Activated CD4-positive, alpha-beta T cell treated with anti-CD3 and anti-CD28 coated beads, Interleukin-2, amount 10 ng/mL, durations not matched to agents 7 days and 5 days (primary cell): ENCODE measurements around the gene PPT2. TPM values are rescaled to one million over a fixed set of nuclear protein-coding genes. Genes with fewer than 3 reads are reported as not detected.
A peak's percentile ranks its signal among the peaks of the same experiment; 100 is the strongest.
"Not testable (repeated sequence)": the region's sequence is repeated elsewhere in the genome, so short reads cannot be mapped to it uniquely, and the experiment has no call there.

ENCODE experiments used
- CTCF ChIA-PET: fragments of 350-600 bp; sonication (Branson Sonifier 250); formaldehyde crosslinking; loops from one replicate; lab custom pipeline; 2021; ENCODE audit warnings: antibody characterized with exemption; lab: Charles Lee
- POLR2A ChIA-PET: fragments of 350-600 bp; sonication (Branson Sonifier 250); formaldehyde crosslinking; loops from one replicate; lab custom pipeline; 2021; ENCODE audit warnings: antibody characterized with exemption; lab: Charles Lee
- DNase-seq: peaks from one replicate; pipeline ENCODE4 v3.0.0-alpha.2; 2020
- H3K27ac Mint-ChIP-seq: one replicate; pipeline ENCODE4 v1.8.0; 2021; ENCODE audit warnings: mild to moderate bottlenecking, moderate library complexity, mixed read lengths
- H3K27me3 Mint-ChIP-seq: one replicate; pipeline ENCODE4 v1.8.0; 2021; ENCODE audit warnings: mixed read lengths
- H3K36me3 Mint-ChIP-seq: one replicate; pipeline ENCODE4 v1.8.0; 2021; ENCODE audit warnings: low read depth, mixed read lengths
- H3K4me1 Mint-ChIP-seq: one replicate; pipeline ENCODE4 v1.8.0; 2021; ENCODE audit warnings: mixed read lengths
- H3K4me3 Mint-ChIP-seq: one replicate; pipeline ENCODE4 v1.8.0; 2021; ENCODE audit warnings: mild to moderate bottlenecking, moderate library complexity, mixed read lengths
- H3K9me3 Mint-ChIP-seq: one replicate; pipeline ENCODE4 v1.8.0; 2021; ENCODE audit warnings: mixed read lengths
- total RNA-seq, 2 experiments: library from RNA; stranded (reverse); gene quantifications; one replicate each; pipeline ENCODE4 v1.2.3, GENCODE V29; 2021

PPT2 gene
- total RNA-seq, 2 experiments from 2014 or later = 8.3 to 9.2 TPM

DNA sequence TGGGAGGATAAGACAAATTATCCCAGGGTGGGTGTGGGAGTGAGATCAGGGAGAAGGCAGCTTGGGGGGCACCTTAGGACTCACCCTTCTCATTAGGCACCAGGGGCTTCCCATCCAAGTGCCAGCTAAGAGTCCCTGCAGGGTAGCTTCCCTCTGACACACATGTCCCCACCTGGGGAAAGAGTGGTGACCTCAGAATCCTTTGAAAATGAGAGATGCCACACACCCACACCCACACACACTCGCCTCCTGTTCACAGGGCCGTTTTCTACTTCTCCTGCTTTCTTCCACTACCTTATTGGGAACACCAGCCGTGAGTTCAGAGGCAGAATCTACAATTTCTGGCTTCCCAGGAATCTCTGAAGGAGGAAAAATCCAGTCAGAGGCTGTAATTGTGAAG lies 29.1 kb downstream of the PPT2 start:
- Mint-ChIP-seq H3K4me1 (peaks cover 59% of the 10 kb centered on the region), H3K27me3 (no peaks in the 10 kb centered on the region), H3K9me3 (no peaks in the 10 kb centered on the region), H3K4me3 (no peak overlapping the region), H3K27ac (no peak overlapping the region), H3K36me3 (peaks cover 57% of the 10 kb centered on the region)
- ChIA-PET POLR2A (no interaction called here), CTCF (interaction anchor here (2.3 kb wide), 1 partner anchor 12 kb away, joined by 8 read pairs; no protein-coding TSS in a partner anchor)
- no peak for DNase-seq

DNA sequence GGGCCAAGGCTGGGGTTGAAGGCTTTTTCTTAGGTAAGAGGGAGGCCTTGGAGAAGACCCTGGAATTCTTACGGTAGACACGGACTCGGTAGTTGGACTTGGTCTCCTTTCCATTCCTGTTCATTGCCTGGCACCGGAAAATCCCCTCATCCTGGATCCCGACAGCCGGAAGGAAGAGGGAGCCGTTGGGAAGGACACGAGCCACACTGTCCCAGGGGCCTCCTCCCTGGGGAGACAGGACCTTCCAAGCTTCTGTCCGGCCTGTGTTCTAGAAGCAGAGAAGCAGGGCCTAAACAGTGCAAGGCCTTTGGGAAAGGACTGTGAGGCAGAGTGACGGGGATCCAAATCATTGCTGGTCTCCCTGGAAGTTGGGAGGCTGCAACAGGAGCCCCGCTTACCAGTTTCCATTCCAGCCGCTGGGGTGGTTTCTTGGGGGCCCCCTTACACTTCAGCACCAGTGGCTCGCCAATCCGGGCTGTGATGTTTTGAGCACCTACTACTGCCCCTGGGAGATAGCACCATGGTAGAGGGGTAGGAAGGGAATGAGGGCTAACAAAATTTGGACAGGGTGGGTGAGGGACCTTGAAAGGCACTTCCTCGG lies 29.6 kb downstream of the PPT2 start:
- Mint-ChIP-seq H3K27me3 (no peaks in the 10 kb centered on the region), H3K4me3 (no peak overlapping the region), H3K36me3 (peaks cover 61% of the 10 kb centered on the region), H3K9me3 (no peaks in the 10 kb centered on the region), H3K27ac (no peak overlapping the region), H3K4me1 (peaks cover 62% of the 10 kb centered on the region)
- POLR2A ChIA-PET = no interaction called here
- no peak for DNase-seq
- CTCF ChIA-PET = interaction anchor here (2.3 kb wide), 1 partner anchor 12 kb away, joined by 8 read pairs; no protein-coding TSS in a partner anchor

DNA sequence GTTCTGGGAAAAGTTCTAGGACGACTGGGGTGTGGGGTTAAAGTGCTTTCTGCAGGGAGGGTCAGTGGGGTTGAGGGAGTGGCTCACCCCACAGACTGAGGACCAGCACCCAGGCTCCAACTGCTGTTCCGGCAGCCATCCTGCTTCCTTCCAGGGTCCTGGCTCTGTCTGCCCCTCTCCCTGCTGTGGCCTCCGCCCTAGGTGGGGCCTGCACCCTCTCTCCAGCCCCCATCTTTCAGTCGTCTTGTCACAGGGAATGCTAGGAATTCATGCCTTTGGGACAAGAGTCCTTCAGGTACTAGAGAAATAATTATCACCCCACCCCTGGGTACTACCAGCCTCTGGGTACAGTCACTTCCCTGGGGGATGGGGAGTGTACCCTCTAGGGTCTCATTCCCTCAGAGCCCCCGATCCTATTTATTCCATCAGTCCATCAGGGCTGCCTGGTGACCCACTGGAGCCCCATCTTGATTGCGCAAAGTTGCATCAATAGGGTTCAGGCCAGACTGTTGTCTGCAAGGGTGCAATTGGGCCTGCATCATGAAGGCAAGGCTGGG lies 30.2 kb downstream of the PPT2 start, which contains the start of gene AGER:
Gene AGER, minus strand, starts transcription at position 170 of the 557 bp plus-strand sequence. Its CDS starts 31 bp downstream, at position 139.
- ChIA-PET CTCF (no interaction called here), POLR2A (no interaction called here)
- Mint-ChIP-seq H3K36me3 (peaks cover 61% of the 10 kb centered on the region), H3K4me3 (no peak within 1 kb of the TSS), H3K9me3 (no peaks in the 10 kb centered on the region), H3K27ac (peak within 1 kb of the TSS; percentile 25), H3K27me3 (no peaks in the 10 kb centered on the region), H3K4me1 (peaks cover 62% of the 10 kb centered on the region)
- DNase-seq = no peak

DNA sequence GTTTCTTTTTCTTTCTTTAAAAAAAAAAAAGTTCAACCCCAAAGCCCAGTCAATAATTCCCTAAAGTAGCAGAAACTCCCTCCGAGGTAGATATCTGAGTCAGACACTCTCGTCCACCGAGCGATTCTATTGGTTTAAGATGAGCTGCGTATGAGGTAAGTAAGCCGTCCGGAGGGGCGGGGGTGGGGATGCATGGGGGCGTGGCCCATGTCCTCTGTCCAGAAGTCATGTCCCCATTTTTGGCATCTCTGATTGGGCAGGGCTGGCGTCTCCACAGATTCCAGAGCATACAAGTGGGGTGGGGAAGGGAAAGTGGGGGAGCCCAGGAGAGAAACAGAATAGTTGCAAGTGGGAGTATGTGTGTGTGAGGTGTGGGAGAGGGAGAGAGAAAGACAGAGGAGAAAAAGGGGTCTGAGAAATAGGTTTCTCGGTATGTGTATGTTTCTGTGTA lies 31.8 kb downstream of the PPT2 start:
- DNase-seq = not testable (repeated sequence)
- H3K36me3 Mint-ChIP-seq = peaks cover 59% of the 10 kb centered on the region

DNA sequence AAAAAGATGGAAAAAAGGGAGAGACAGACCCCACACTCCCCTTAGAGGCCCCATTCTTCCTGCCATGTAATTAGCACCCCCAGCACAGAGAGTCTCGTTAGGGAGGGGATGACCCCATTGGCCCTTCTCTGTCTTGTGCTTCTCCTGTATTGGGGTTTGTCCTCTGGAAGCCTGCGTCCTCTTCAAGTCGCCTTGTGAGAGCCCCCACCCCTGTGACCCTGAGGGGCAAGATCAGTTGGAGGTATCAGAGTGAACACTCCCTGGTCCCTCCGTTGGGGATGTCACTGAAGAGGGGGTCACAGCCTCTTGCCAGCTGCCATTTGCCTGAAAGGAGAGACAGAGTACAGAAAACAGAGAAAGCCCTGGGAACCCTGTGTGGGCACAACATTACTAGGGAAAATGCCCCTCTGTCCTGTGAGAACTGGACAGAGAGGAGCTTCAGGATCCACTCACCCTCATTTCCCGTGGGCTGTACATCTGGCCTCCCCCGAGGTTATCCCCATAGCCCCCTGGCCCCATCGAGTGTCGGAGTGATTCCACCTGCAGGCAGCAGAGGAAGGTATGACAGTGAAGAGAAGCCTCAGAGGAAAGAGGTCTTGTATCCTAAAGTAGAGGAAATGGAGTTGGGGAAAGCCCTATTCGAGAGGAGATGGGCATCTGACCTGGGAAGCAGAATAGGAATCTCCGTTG lies 32.4 kb downstream of the PPT2 start:
- H3K4me3 Mint-ChIP-seq, H3K27me3 Mint-ChIP-seq, DNase-seq, POLR2A ChIA-PET, H3K9me3 Mint-ChIP-seq: not testable (repeated sequence)
- Mint-ChIP-seq H3K36me3 (peaks cover 61% of the 10 kb centered on the region), H3K27ac (peak overlapping the region; percentile 75), H3K4me1 (peaks cover 49% of the 10 kb centered on the region)
- CTCF ChIA-PET = interaction anchor here (1.5 kb wide), 1 partner anchor 9 kb away, joined by 4 read pairs; no protein-coding TSS in a partner anchor

More for the DNA sequence above, 31.8 kb downstream of the PPT2 start:
- POLR2A ChIA-PET, CTCF ChIA-PET, H3K9me3 Mint-ChIP-seq, H3K27me3 Mint-ChIP-seq: not testable (repeated sequence)
- peaks cover 52% of the 10 kb centered on the region for H3K4me1 Mint-ChIP-seq
- H3K27ac Mint-ChIP-seq = peak overlapping the region; percentile 75
- H3K4me3 Mint-ChIP-seq = peak overlapping the region; percentile 25

DNA sequence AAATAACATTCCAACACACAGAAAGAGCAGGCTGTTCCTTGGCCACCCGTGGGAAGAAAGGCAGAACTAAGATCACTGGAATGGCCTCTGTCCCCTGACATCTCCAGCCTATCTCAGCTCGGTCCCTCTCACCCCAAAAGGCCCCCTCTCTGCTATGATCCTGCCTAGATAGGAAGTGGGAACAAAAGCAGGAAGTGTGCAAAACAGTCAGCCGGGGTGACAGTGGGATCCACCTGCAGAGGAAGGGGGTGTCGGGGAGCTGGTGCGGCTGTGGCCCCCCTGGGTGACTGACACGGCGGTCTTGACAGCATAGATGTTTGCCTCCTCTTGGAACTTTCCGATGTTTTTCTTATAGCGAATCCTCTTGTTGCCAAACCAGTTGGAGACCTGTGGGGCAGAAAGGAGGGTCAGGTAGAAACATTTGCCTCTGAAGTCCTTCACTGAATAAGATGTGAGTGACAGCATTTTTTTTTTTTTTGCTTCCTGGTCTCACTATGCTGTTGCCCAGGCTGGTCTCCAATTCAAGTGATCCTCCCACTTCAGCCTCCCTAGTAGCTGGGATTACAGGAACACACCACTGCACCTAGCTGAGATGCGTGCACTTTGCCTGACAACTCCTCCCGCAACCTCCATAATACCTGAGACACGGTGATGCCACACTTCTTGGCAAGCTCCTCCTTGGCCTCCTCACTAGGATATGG lies 33.2 kb downstream of the PPT2 start:
- Mint-ChIP-seq H3K4me1 (peaks cover 43% of the 10 kb centered on the region), H3K27ac (peak overlapping the region; percentile 67), H3K9me3 (no peaks in the 10 kb centered on the region), H3K27me3 (no peaks in the 10 kb centered on the region), H3K4me3 (peak overlapping the region; percentile 42), H3K36me3 (peaks cover 67% of the 10 kb centered on the region)
- CTCF ChIA-PET = interaction anchor here (1.5 kb wide), 1 partner anchor 9 kb away, joined by 4 read pairs; no protein-coding TSS in a partner anchor
- no peak for DNase-seq
- POLR2A ChIA-PET = no interaction called here

DNA sequence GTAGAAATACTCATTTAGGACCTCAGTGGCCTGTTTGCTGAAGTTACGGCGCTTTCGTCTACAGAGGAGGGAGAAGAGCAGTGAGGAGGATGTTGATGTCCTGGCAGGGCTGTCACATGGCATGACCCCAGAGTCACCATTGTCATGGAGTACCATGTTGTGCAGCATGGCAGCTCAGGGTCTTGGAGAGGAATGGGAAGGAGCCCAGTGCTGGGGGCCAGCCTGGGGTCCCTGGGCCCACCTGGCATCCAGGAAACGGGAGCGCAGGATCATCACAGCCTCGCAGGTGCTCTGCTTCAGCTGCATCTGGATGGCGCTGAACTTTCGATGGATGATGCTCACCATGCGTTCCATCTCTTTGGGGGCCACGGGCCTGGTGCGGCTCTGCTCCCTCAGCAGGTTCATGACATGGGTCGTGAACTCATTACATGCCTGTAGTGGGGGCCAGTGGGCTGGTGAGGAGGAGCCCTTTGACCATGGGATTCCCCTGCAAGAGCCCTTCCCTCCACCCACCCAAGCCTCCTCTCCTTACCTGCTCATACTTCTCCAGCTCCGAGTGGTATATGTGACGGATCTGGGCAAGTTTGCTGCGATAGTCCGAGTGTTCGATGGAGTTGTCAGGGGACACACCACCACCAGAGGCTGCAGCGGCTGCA lies 33.9 kb downstream of the PPT2 start:
- POLR2A ChIA-PET, DNase-seq, H3K27me3 Mint-ChIP-seq, H3K9me3 Mint-ChIP-seq: not testable (repeated sequence)
- peak overlapping the region; percentile 100 for H3K4me3 Mint-ChIP-seq
- peaks cover 64% of the 10 kb centered on the region for H3K36me3 Mint-ChIP-seq
- peak overlapping the region; percentile 67 for H3K27ac Mint-ChIP-seq
- peaks cover 43% of the 10 kb centered on the region for H3K4me1 Mint-ChIP-seq
- CTCF ChIA-PET = interaction anchor here (0.5 to 1.5 kb wide), 2 partner anchors 8 to 28 kb away, joined by 3 to 4 read pairs; no protein-coding TSS in a partner anchor

DNA sequence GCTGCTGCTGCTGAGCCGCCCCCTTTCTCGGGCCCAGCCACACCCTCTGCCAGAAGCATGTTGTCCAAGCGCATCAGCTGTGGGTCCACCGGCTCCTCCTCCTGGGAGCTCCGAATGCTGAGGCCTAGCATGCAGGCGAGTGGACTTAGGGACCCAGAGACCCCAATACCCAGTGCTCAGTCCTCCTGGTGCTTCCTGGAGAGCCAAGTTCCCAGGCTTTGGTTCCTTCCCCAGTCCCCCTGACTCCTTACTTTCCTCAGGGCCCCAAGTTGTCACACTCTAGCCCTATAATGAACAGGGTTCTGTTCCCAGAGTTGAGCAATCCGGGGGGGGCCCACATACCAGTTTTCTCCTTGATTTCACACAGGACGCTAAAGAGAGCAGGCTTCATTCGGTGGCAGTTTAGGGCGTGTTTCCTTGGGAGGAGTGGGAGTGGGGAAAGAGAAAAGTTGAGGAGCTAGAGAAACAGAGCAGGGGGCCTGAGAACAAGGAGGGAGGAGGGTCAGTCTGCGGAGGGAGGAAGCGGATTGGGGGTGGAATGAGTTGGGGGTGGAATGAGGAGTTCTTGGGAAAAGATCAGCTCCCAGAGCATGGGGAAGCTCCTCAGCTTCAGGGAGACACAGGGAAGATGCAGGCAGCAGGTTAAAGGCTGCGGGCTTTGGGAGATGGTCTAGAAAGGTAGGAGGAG lies 34.6 kb downstream of the PPT2 start:
- H3K9me3 Mint-ChIP-seq = no peaks in the 10 kb centered on the region
- H3K36me3 Mint-ChIP-seq = peaks cover 64% of the 10 kb centered on the region
- peak overlapping the region; percentile 69 for H3K27ac Mint-ChIP-seq
- ChIA-PET POLR2A (no interaction called here), CTCF (interaction anchor here (0.5 kb wide), 1 partner anchor 27 kb away, joined by 3 read pairs; no protein-coding TSS in a partner anchor)
- H3K4me3 Mint-ChIP-seq = peak overlapping the region; percentile 100
- H3K4me1 Mint-ChIP-seq = peaks cover 49% of the 10 kb centered on the region
- no peak for DNase-seq
- H3K27me3 Mint-ChIP-seq = no peaks in the 10 kb centered on the region

DNA sequence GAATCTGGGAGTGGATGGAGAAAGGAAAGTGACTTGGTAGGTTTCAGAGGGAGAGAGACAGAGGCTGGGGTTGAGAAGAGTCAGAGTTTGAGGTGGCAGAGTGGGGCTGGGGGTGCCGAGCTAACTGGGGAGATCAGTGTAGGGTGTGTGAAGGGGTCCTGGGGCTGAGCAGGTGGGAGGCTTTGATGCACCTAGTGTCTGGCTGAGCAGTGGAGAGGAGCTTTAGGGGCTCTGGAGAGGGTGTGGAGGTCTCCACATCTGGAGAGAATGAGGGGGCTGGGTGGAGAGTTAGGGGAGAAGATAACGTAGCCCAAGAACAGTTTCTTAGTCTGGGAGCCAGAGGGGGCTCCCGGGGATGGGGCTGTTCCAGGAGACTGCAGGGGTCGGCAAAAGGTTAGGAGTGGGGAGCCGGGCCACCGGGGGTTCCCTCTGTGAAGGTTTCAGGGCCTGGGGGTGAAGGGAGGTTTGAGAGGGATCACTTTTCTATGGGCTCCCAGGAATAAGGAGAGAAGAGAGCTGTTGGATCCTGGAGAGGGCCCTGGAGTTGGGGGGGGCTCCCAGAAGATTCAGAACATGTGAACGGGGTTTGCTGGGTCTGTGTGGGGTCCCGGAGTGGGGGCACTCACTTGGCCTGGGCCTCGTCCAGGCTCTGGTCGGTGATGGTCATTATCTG lies 35.3 kb downstream of the PPT2 start:
- H3K9me3 Mint-ChIP-seq = no peaks in the 10 kb centered on the region
- POLR2A ChIA-PET = no interaction called here
- peaks cover 54% of the 10 kb centered on the region for H3K4me1 Mint-ChIP-seq
- H3K27ac Mint-ChIP-seq = peak overlapping the region; percentile 69
- no peak for DNase-seq
- peak overlapping the region; percentile 100 for H3K4me3 Mint-ChIP-seq
- peaks cover 62% of the 10 kb centered on the region for H3K36me3 Mint-ChIP-seq
- CTCF ChIA-PET = no interaction called here
- no peaks in the 10 kb centered on the region for H3K27me3 Mint-ChIP-seq

DNA sequence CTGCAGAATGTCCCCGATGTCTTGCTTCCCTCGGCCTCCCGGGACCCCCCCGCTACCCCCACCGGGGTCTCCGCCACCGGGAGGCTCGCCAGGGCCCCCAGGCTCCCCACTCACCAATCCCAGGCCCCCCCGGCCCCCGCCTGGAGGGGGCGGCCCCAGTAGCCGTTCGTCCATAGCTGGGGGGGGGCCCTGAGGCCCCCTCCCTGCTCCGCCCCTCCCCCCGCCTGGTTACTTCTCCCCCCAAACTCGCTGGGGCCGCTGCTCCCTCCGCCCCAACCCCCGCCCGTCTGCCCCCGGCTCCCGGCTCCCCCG lies 35.8 kb downstream of the PPT2 start:
- no peaks in the 10 kb centered on the region for H3K9me3 Mint-ChIP-seq
- H3K4me1 Mint-ChIP-seq = peaks cover 57% of the 10 kb centered on the region
- peak overlapping the region; percentile 100 for H3K4me3 Mint-ChIP-seq
- H3K36me3 Mint-ChIP-seq = peaks cover 60% of the 10 kb centered on the region
- ChIA-PET CTCF (interaction anchor here (1.3 to 1.4 kb wide), 3 partner anchors 8 to 59 kb away, joined by 3 to 6 read pairs (median 3); partner anchors contain the start of gene FKBPL), POLR2A (no interaction called here)
- peak overlapping the region; percentile 69 for H3K27ac Mint-ChIP-seq
- no peaks in the 10 kb centered on the region for H3K27me3 Mint-ChIP-seq
- DNase-seq = no peak
